GM23248 (cell line): ENCODE results near the gene SLC24A4.

Experiments
- EZH2 ChIP-seq: fragments of 200-600 bp; sonication (generic); IDR thresholded peaks from 2 replicates; pipeline ENCODE4 v1.6.1; 2018; ENCODE audit warnings: antibody characterized with exemption, mild to moderate bottlenecking; ENCODE audit not compliant: insufficient read depth, poor library complexity, severe bottlenecking
- EZH2phosphoT487 ChIP-seq: fragments of 200-600 bp; sonication (generic); IDR thresholded peaks from 2 replicates; pipeline ENCODE4 v1.6.1; 2018; ENCODE audit warnings: antibody characterized with exemption, moderate library complexity, mild to moderate bottlenecking, low read depth; ENCODE audit not compliant: insufficient read depth

DNA sequence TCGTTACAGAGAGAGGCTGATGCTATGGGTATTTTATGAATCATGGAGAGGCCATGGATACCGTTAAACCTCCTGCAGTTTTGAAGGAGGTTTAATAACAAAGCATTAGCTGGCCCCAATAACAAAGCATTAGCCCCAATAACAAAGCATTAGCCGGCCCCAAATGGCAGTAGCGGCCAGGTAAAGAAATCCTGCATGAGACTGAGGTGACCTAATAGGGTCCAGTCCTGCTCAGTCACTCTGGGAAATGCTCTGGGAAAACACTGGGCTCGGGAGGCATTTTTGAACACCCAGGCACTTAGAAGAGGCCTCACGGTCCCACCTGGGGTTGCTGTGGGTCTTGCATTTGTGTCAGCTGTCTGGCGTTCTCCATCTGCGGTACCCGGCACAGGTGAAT, 189.8 kb downstream of the SLC24A4 start:
- TF ChIP-seq EZH2 (no peak), EZH2phosphoT487 (no peak)
